Adrenal gland (tissue), 12 donors: Measurements from ENCODE around the gene PGA3. TPM values are rescaled to one million over a fixed set of nuclear protein-coding genes. Genes with fewer than 3 reads are reported as not detected.

Experiments used
- DNase-seq, 7 donors: peaks; one replicate each; pipeline ENCODE4 v3.0.0-alpha.2; 2019 to 2020
- H3K27ac ChIP-seq, 5 donors: fragments of 200-600 bp; sonication (generic) in 4 of 5; 1 replicate in 3 of 5; 2 replicates in 2 of 5; pipeline versions ENCODE4 v1.5.1 to v1.8.0; 2016 to 2020; ENCODE audit warnings: mild to moderate bottlenecking in 1 of 5
- H3K27me3 ChIP-seq: fragments of 200-600 bp; 2 replicates; pipeline ENCODE4 v1.8.0; 2021
- H3K36me3 ChIP-seq, 2 donors: fragments of 200-600 bp; replicated peaks in 1 of 2; 1 replicate in 1 of 2; 2 replicates in 1 of 2; pipeline versions ENCODE4 v1.5.1 to v1.8.0; 2018 to 2022
- H3K4me1 ChIP-seq, 2 donors: fragments of 200-600 bp; replicated peaks in 1 of 2; 1 replicate in 1 of 2; 2 replicates in 1 of 2; pipeline versions ENCODE4 v1.5.1 to v1.8.0; 2018 to 2021
- H3K4me3 ChIP-seq, 4 donors: fragments of 200-600 bp; sonication (generic) in 3 of 4; one replicate each; pipeline ENCODE4 v1.5.1; 2016 to 2018
- H3K9me3 ChIP-seq, 3 donors: fragments of 200-600 bp; sonication (generic) in 1 of 3; replicated peaks in 1 of 3; 1 replicate in 2 of 3; 2 replicates in 1 of 3; pipeline versions ENCODE4 v1.5.1 to v1.8.0; 2016 to 2021
- POLR2A ChIP-seq, 2 donors: fragments of 450-650 bp; IDR thresholded peaks; one replicate each; pipeline ENCODE4 v1.6.1; 2017; ENCODE audit warnings: antibody characterized with exemption in 2 of 2, mild to moderate bottlenecking in 2 of 2, moderate library complexity in 1 of 2
- WGBS, 4 donors: extraction: QIAGEN DNeasy Blood & Tissue Kit in 2 of 4; methylation state at CpG; one replicate each; pipeline versions ENCODE4 v1.1.5 to v1.1.7; 2013 to 2017; 5-methylcytosine and 5-hydroxymethylcytosine counted together
- intact Hi-C, 2 donors: fragments of 100-400 bp; cut with DNase I; formaldehyde crosslinking; loops; one replicate each; pipeline versions ENCODE4 v1.14.1 to v1.15.0; 2022 to 2023
- polyA plus RNA-seq, 3 donors: library from polyadenylated mRNA; stranded (reverse); fragments of 200-250 nt in 2 of 3; fragments of 350-450 nt in 1 of 3; fragmentation: Illumina TruSeq in 1 of 3; extraction: RNeasy Lipid Tissue Mini Kit (QIAGEN cat#74804) in 1 of 3; gene quantifications; one replicate each; pipeline ENCODE4 v1.2.3, GENCODE V29; 2013 to 2014
- total RNA-seq, 9 donors: library from RNA; depleted of rRNA in 4 of 9; stranded (reverse); fragments of >200 nt in 4 of 9; fragments of 120-200 nt in 1 of 9; fragmentation: NEBNext Ultra II Directional in 1 of 9; extraction: Animal tissue kit (Norgen Biotek cat#: 25700) in 1 of 9; gene quantifications; one replicate each; pipeline versions ENCODE4 v1.1.0 to v1.2.4, GENCODE V29; 2013 to 2023
- TF ChIP-seq, protein P1 (sequence below), 6 experiments: fragments of 450-650 bp in 4 of 6; fragments of 200-600 bp in 2 of 6; sonication (generic) in 1 of 6; IDR thresholded peaks; 1 replicate in 5 of 6; 2 replicates in 1 of 6; pipeline versions ENCODE4 v1.5.1 to v1.8.0; 2016 to 2021; ENCODE audit warnings: antibody characterized with exemption in 6 of 6, mild to moderate bottlenecking in 2 of 6, moderate library complexity in 1 of 6
- donor health status: healthy with polysubstance abuse.
- donor health status: Bipolar disorder and iron deficiency.
- donor health status: DM: yes; HTN: yes; CAD: no.
- donor health status: DM: no; HTN: no; CAD: no.
- donor health status: DM: no; HTN: no; CAD: no.
- donor health status: DM: yes; HTN: yes; CAD: no.

PGA3 gene
- total and polyA plus RNA-seq, 12 donors: 0.11 to 4.1 (median 1.7) TPM; not detected in 4

DNA sequence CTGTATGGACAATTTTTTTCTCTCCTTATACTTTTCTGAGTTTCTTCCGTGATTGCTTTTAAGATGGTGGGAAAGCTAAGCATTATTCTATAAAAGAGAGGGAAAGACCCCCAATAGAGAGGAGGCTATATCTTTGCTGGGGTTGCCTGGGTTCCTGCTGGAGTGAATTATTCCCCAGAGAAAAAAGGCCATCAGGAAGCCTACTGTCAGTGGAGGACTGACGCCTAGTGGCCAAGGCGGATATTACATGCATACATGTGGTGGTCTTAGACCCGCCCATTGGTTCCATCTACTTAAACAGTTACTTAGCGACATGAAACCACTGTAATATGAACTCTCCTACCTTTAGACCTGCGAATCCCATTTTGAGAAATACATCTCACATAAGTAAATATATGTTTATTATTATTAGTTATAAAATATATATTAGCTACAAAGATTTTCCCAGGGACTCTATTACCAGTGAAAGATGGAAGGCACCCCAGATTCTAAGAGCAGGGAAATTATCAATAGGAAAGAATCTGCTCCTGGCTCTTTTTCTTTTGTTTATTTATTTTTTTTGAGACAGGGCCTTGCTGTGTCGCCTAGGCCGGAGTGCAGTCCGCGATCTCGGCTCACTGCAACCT, 15.7 kb upstream of the PGA3 start:
- peaks cover 5% of the 10 kb centered on the region for H3K27me3 ChIP-seq
- H3K36me3 ChIP-seq: no peaks in the 10 kb centered on the region
- WGBS, 4 donors: 36 to 40% (median 38%) methylated on average over 11 of the region's 11 CpGs
- H3K27ac ChIP-seq: no peak overlapping the region
- no peak for TF ChIP-seq POLR2A (IDR thresholded peaks at IDR 0.05)
- TF ChIP-seq, protein P1, sequence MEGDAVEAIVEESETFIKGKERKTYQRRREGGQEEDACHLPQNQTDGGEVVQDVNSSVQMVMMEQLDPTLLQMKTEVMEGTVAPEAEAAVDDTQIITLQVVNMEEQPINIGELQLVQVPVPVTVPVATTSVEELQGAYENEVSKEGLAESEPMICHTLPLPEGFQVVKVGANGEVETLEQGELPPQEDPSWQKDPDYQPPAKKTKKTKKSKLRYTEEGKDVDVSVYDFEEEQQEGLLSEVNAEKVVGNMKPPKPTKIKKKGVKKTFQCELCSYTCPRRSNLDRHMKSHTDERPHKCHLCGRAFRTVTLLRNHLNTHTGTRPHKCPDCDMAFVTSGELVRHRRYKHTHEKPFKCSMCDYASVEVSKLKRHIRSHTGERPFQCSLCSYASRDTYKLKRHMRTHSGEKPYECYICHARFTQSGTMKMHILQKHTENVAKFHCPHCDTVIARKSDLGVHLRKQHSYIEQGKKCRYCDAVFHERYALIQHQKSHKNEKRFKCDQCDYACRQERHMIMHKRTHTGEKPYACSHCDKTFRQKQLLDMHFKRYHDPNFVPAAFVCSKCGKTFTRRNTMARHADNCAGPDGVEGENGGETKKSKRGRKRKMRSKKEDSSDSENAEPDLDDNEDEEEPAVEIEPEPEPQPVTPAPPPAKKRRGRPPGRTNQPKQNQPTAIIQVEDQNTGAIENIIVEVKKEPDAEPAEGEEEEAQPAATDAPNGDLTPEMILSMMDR (IDR thresholded peaks at IDR 0.05): peak; percentile 84 to 93 (median 92)
- no peaks in the 10 kb centered on the region for H3K4me1 ChIP-seq
- H3K4me3 ChIP-seq: no peak overlapping the region
- no peaks in the 10 kb centered on the region for H3K9me3 ChIP-seq
- intact Hi-C loops: loop anchor here in 1 of 2 donors (5.0 kb wide), 1 partner anchor 355 kb away; no protein-coding TSS in a partner anchor
- peak; percentile 62 to 93 (median 81) for DNase-seq

DNA sequence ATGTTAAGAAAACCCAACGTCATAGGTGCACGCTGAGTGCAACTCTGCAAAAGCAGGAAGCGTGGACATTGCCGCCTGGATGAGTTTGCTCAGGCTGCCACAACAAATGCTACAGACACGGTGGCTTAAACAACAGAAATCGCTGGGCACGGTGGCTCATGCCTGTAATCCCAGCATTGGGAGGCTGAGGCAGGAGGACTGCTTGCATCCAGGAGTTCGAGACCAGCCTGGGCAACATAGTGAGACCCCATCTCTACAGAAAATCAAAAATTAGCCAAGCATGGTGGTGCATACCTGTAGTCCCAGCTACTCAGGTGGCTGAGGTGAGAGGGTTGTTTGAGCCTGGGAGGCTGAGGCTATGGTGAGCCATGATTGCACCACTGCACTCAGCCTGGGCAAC, 13.4 kb upstream of the PGA3 start:
- Histone ChIP-seq H3K36me3 (no peaks in the 10 kb centered on the region), H3K27me3 (peaks cover 8% of the 10 kb centered on the region), H3K9me3 (no peaks in the 10 kb centered on the region), H3K4me3 (no peak overlapping the region), H3K27ac (no peak overlapping the region), H3K4me1 (no peaks in the 10 kb centered on the region)
- intact Hi-C loops: loop anchor here in 1 of 2 donors (5.0 kb wide), 1 partner anchor 358 kb away; no protein-coding TSS in a partner anchor
- 69 to 93% (median 79%) methylated on average over 3 to 8 of the region's 8 CpGs for WGBS, 4 donors
- no peak for DNase-seq
- TF ChIP-seq, protein P1 (IDR thresholded peaks at IDR 0.05): no peak
- TF ChIP-seq POLR2A (IDR thresholded peaks at IDR 0.05): no peak

DNA sequence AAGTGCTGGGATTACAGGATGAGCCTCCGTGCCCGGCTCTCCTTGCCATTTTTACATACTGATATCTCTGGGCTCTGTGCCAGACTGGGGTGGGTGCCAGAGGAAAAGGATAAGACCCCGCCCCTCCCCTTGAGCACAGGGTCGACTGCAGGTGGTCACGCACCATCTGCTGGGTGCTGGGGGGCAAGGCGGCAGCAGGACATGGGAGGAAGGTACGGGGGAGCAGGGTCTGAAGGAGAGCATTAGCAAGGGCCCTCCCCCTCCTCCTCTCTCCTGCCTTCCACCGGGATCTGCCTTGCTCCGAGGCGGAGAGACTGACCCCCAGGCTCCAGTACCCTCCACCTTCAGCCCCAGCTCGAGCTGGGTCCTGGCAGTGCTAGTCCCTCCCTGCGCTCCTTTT, 9.7 kb upstream of the PGA3 start:
- H3K27ac ChIP-seq: no peak overlapping the region
- TF ChIP-seq POLR2A (IDR thresholded peaks at IDR 0.05): no peak
- TF ChIP-seq, protein P1 (IDR thresholded peaks at IDR 0.05): no peak
- no peaks in the 10 kb centered on the region for H3K4me1 ChIP-seq
- 24 to 40% (median 34%) methylated on average over 11 to 12 of the region's 12 CpGs for WGBS, 4 donors
- H3K27me3 ChIP-seq: peaks cover 8% of the 10 kb centered on the region
- H3K4me3 ChIP-seq: no peak overlapping the region
- H3K9me3 ChIP-seq: no peaks in the 10 kb centered on the region
- DNase-seq: no peak
- intact Hi-C loops: no loop called here
- H3K36me3 ChIP-seq: no peaks in the 10 kb centered on the region

DNA sequence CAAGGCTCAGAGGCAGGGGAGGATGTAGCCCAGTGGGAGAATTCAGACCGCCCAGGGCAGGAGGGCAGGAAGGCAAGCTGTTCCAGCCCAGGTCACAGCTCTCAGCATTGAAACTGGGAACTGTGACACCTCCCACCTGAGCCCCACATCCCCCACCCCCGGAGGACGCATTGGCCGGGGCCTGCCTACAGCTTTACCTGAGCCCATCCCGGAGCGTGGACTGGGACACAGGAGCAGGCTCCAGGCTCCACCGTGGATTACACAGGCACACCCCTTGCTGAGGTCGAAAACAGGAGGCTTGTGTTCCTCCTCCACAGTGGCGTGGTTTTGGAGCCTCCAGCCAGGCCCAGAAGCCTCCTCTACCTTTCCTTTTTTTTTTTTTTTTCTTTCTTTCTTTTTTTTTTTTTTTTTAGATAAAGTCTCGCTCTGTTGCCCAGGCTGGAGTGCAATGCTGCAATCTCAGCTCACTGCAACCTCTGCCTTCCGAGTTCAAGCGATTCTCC, 9.1 kb upstream of the PGA3 start:
- Histone ChIP-seq H3K4me1 (no peaks in the 10 kb centered on the region), H3K4me3 (no peak overlapping the region), H3K36me3 (no peaks in the 10 kb centered on the region), H3K27ac (no peak overlapping the region), H3K9me3 (no peaks in the 10 kb centered on the region), H3K27me3 (peaks cover 8% of the 10 kb centered on the region)
- 72 to 76% (median 74%) methylated on average over 9 to 12 of the region's 12 CpGs for WGBS, 4 donors
- no peak for DNase-seq
- TF ChIP-seq, protein P1 (IDR thresholded peaks at IDR 0.05): no peak
- TF ChIP-seq POLR2A (IDR thresholded peaks at IDR 0.05): no peak
- intact Hi-C loops: no loop called here
